Measurements from ENCODE around the gene DIO1.

DNA sequence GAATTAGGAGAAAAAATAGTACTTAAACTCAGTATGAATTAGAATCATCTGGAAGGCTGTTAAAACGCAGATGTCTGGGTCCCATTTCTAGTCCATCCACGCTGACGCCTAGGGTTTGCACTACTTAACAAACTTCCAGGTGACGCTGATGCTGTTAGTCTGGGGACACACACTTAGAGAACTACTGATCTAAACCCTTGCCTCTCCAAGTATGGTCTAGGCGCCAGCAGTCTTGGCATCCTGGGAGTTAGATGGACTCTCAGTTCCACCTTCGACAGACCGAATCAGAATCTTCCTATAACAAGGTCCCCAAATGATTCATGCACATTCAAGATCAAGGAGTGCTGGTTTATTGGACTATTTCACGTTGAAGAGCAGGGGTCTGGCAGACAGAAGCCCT lies 11.5 kb downstream of the DIO1 start:
- TF ChIP-seq, protein P1, sequence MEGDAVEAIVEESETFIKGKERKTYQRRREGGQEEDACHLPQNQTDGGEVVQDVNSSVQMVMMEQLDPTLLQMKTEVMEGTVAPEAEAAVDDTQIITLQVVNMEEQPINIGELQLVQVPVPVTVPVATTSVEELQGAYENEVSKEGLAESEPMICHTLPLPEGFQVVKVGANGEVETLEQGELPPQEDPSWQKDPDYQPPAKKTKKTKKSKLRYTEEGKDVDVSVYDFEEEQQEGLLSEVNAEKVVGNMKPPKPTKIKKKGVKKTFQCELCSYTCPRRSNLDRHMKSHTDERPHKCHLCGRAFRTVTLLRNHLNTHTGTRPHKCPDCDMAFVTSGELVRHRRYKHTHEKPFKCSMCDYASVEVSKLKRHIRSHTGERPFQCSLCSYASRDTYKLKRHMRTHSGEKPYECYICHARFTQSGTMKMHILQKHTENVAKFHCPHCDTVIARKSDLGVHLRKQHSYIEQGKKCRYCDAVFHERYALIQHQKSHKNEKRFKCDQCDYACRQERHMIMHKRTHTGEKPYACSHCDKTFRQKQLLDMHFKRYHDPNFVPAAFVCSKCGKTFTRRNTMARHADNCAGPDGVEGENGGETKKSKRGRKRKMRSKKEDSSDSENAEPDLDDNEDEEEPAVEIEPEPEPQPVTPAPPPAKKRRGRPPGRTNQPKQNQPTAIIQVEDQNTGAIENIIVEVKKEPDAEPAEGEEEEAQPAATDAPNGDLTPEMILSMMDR (conservative IDR thresholded peaks at IDR 0.05): no peak
- no peak for TF ChIP-seq EZH2 (IDR thresholded peaks at IDR 0.05; ENCODE audit: low read depth)
